Nucleus accumbens (tissue), 56 donors: ENCODE data around the gene OSBPL1A.

Experiments
- DNase-seq, 56 donors: peaks; one replicate each; lab custom pipeline; 2025; lab: John Stamatoyannopoulos, UW

Gene OSBPL1A

GRCh38 chr18:24270937-24271380 is 126.7 kb downstream of the OSBPL1A start:
- DNase-seq = peak in 11 of 56 donors; percentile 25 to 79 (median 45)

- DNase-seq = no peak
Observed at GRCh38 chr18:24270358-24270936, 127.2 kb downstream of the OSBPL1A start.

- DNase-seq = no peak
Observed at GRCh38 chr18:24268784-24269550, 128.7 kb downstream of the OSBPL1A start.

GRCh38 chr18:24267878-24268277 is 129.7 kb downstream of the OSBPL1A start:
- DNase-seq = no peak

GRCh38 chr18:24266131-24266530 is 131.5 kb downstream of the OSBPL1A start:
- DNase-seq = no peak

- peak in 2 of 56 donors; percentile 6 to 12 for DNase-seq
Observed at GRCh38 chr18:24265502-24266064, 132.0 kb downstream of the OSBPL1A start.

- no peak for DNase-seq
Observed at GRCh38 chr18:24263050-24263449, 134.6 kb downstream of the OSBPL1A start.

- DNase-seq = no peak
Observed at GRCh38 chr18:24262087-24262486, 135.5 kb downstream of the OSBPL1A start.

- no peak for DNase-seq
Observed at GRCh38 chr18:24259869-24260641, 137.6 kb downstream of the OSBPL1A start.

- no peak for DNase-seq
Observed at GRCh38 chr18:24254071-24254470, 143.6 kb downstream of the OSBPL1A start.

- DNase-seq = no peak
Observed at GRCh38 chr18:24249716-24250115, 147.9 kb downstream of the OSBPL1A start.

- no peak for DNase-seq
Observed at GRCh38 chr18:24248359-24248758, 149.3 kb downstream of the OSBPL1A start.

GRCh38 chr18:24246143-24246542 is 151.5 kb downstream of the OSBPL1A start:
- DNase-seq = no peak

GRCh38 chr18:24244698-24245097 is 152.9 kb downstream of the OSBPL1A start:
- DNase-seq = no peak

- no peak for DNase-seq
Observed at GRCh38 chr18:24243677-24244076, 153.9 kb downstream of the OSBPL1A start.

- DNase-seq = no peak
Observed at GRCh38 chr18:24239341-24239740, 158.3 kb downstream of the OSBPL1A start.

- DNase-seq = no peak
Observed at GRCh38 chr18:24238387-24238786, 159.2 kb downstream of the OSBPL1A start.

GRCh38 chr18:24234850-24235418 is 162.7 kb downstream of the OSBPL1A start:
- no peak for DNase-seq

GRCh38 chr18:24234330-24234729 is 163.3 kb downstream of the OSBPL1A start:
- no peak for DNase-seq

GRCh38 chr18:24232800-24233199 is 164.8 kb downstream of the OSBPL1A start:
- DNase-seq = no peak
